Activated CD4-positive, alpha-beta T cell treated with anti-CD3 and anti-CD28 coated beads, Interleukin-2, amount 50 U/mL, for 4 hours (primary cell): ENCODE data around the gene PPP2CA.
"Not testable (repeated sequence)": the region's sequence is repeated elsewhere in the genome, so short reads cannot be mapped to it uniquely, and the experiment has no call there.

Experiments
- DNase-seq, 2 experiments: peaks; one replicate each; pipeline ENCODE4 v3.0.0-alpha.2; 2020

Gene PPP2CA

DNA sequence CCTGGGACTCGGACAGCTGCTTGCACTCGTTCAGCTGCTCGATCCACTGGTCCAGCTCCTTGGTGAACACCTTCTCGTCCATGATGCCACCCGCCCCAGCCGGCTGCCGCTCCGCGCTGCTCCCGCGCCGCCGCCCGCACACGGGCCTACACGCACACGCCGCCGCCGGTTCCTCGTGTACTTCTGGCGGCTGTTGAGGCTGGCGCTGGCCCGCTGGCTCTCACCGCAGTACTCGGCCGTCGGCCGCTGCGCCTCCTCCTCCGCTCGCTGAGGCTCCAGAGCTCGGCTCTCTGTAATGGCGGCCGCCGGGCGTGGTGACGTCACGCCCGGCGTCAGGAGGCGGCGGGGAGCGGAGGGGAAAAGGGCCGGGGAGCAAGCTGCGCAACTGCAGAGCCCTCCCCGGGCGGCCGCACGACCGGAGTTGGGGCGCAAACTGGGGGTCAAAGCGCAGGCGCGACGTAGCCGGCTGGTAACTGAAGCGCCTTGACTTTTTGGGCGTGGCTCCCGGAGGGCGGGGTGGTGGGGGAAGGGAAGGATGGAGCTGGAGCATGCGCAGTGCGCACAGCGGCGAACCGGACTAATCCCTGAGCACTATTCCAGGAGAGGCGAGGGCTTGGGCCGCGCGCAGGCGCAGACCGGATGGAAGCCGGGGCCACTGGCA, at the start of gene PPP2CA:
PPP2CA (minus strand) TSS at position 294 of the 661 bp plus-strand sequence; CDS start at position 82, 212 bp downstream.
- peak; percentile 98 to 99 for DNase-seq

DNA sequence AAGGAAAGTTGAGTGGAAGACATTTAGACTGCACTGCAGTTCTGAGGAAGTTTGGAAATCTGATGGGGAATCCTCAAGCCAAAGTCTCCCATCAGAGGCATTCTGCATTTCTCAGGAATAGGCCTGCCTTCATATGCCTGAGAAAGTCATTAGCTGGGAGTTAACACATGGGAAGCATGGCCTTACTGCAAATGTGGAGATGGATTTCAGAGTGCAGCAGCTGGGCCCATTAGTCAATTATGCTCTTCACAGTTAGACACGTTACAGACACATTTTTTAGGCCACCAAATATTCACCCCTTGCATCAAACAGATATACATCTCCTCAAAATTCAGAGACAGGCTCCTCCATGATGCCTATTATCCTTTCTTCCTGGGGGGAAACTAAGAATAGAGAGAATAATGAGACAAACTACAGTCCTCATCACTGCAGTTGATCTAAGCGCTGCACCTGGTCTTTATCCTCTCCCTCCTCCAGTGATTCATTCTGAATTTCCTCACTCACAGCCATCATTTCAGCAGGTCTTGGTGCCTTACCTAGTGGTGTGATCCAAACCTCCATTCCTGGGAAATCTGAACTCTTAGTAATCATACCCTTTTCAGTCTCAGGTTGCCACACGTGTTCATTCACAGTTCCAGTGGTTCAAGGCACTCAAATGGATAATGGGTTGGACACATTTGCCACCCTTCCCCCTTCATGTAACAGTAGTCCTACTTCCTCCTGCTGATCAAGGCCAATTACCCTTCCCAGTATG, 47.9 kb upstream of the PPP2CA start:
- DNase-seq: no peak

- DNase-seq: no peak
Measured at GRCh38 chr5:134271059-134271458, 45.2 kb upstream of the PPP2CA start.

DNA sequence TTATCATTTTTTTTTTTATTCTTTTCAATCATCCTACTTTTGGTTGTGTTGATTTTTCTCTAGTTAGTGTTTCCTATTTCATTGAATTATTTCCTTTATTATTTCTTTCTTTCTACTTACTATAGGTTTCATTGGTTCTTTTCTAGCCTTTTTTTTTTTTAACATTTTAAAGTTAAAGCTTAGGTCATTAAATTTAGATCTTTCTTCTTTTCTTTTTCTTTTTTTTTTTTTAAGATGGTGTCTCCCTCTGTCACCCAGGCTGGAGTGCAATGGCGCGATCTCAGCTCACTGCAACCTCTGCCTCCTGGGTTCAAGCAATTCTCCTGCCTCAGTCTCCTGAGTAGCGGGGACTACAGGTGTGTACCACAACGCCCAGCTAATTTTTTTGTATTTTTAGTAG, 43.0 kb upstream of the PPP2CA start:
- no peak for DNase-seq

DNA sequence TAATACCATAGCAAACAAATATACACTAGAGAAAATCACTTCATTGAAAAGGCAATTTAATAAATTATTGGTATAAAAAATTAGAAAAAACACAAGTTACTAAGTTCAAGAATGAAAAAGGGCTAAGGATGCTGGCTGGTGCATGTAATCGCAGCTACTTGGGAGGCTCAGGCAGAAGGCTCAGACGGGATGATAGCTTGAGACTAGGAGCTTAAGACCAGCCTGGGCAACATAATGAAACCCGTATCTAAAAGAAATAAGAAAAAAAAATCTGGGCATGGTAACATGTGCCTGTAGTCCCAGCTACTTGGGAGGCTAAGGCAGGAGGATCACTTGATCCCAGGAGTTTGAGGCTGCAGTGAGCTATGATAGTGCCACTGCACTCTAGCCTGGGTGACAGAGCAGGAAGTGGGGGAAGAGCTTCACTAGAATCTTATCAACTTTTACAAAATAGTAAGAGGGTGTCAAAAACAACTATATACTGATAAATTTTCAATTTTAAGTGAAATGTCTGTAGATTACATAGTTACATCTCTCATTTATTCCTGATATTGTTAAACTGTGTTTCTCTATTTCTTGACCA, 42.2 kb upstream of the PPP2CA start:
- DNase-seq: no peak

DNA sequence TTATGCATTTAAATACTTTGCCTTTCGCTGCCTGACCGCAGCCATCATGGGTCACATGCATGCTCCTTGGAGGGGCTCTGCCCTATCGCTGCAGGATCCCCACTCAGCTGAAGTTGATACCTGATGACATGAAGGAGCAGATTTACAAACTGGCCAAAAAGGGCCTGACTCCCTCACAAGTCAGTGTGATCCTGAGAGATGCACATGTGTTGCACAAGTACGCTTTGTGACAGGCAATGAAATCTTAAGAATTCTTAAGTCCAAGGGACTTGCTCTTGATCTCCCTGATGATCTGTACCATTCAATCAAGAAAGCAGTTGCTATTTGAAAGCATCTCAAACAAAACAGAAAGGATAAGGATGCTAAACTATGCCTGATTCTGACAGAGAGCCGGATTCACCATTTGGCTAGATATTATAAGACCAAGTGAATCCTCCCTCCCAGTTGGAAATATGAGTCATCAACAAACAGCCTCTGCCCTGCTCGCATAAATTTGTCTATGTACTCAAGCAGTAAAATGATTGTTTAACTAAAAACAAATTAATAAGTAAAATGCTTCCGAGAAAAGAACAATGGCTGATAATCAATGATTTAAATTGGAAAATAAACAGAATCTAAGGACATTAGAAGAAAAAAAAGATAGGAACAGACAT, 41.6 kb upstream of the PPP2CA start:
- no peak for DNase-seq

- DNase-seq: no peak
Measured at GRCh38 chr5:134263801-134264200, 37.9 kb upstream of the PPP2CA start.

DNA sequence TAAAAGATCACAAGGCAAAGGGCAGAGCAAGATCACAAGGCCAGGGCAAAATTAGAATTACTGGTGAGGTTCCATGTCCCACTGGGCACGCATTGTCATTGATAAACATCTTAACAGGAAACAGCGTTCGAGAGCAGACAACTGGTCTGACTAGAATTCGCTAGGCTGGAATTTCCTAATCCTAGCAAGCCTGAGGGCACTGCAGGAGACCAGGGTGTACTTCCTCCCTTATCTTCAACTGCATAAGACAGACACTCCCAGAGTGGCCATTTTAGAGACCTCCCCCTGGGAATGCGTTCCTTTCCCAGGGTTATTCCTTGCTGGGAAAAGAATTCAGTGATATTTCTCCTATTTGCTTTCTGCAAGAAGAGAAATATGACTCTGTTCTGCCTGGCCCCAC, 36.8 kb upstream of the PPP2CA start:
- not testable (repeated sequence) for DNase-seq

DNA sequence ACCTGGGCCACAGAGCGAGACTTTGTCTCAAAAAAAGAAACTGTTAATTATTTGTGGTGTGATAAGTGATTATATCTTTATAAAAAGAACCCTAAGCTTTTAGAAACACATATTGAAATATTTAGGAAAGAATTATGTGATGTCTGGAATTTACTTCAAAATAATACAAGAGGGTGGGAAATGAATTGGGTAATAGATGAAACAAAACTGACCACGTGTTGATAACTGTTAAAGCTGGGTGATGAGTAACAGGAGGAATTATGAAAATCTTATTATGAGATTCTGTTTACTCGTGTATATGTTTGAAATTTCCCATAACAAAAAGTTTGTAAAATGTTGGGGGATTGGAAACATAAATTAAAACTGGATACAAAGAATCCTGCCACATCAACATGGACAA, 33.0 kb upstream of the PPP2CA start:
- no peak for DNase-seq

- no peak for DNase-seq
Measured at GRCh38 chr5:134257176-134257575, 31.3 kb upstream of the PPP2CA start.

DNA sequence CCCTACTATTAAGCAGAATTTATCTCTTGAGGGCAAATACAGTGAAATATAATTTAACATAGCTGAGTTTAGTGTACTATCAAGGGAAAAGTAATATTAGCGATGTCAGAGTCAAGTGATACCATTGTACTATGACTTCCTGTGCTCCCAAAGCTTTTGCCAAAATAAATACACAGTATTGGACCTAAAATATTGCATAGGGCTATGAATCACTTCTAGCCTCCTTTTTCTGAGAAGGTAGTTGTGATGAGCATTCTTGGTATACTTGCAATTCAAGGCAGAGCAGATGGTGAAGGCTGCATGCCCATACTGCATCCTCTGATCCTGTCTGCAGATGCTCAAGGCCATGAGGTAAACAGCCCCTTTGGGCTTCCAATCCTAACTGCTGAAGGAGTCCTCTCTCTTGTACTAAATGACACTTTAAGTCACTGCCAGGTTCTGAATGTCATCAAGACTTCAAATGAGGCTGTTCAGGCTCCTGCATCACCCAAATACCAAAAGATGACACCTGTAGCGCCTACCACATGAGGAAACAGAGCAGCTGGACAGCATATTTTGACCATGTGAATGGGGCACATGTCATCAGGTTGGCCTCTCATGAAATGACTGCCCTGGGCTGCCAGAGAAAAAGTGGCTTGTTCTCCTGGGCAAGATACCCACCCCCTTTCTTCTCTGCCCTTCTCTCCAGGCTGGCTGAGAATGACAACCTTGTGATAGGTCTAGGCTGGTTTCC, 29.7 kb upstream of the PPP2CA start:
- DNase-seq: no peak

GRCh38 chr5:134253368-134254153, 27.7 kb upstream of the PPP2CA start:
- DNase-seq: not testable (repeated sequence)

DNA sequence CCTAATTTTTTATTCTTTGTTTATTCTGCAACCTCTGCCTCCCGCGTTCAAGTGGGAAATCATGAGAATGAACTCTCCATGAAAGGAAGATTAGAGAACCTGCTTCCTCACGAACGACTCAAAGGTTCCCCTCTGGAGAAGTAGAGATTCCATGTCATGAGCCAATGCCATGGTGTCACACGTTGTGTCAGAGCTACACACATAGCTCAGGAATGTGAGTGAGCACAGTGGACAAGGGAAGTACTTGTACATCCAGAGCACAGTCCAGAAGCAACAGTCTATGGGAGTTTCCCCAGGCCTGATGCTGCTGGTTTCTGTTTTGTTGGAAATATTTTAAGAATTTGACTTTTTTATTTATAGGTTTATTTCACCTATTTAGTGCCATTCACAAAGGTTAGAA, 26.8 kb upstream of the PPP2CA start:
- DNase-seq: no peak

DNA sequence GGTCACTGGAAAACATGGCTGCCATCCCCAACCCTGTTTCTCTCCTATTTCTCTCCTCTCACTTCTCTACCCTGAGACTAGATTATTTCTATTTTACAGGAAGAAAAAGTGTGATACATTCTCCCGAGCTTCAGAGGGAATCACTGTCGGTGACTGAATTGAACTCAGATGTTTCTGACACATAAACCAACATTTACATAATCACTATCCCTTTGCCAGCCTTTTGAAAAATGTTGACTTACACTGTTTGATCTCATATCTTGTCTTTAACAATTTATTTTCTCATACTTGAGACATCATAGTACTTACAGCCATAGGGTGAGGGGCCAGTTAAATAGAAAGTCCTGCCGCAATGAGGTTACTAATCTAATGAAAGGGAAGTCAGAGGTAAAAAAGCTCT, 25.1 kb upstream of the PPP2CA start:
- DNase-seq: no peak

DNA sequence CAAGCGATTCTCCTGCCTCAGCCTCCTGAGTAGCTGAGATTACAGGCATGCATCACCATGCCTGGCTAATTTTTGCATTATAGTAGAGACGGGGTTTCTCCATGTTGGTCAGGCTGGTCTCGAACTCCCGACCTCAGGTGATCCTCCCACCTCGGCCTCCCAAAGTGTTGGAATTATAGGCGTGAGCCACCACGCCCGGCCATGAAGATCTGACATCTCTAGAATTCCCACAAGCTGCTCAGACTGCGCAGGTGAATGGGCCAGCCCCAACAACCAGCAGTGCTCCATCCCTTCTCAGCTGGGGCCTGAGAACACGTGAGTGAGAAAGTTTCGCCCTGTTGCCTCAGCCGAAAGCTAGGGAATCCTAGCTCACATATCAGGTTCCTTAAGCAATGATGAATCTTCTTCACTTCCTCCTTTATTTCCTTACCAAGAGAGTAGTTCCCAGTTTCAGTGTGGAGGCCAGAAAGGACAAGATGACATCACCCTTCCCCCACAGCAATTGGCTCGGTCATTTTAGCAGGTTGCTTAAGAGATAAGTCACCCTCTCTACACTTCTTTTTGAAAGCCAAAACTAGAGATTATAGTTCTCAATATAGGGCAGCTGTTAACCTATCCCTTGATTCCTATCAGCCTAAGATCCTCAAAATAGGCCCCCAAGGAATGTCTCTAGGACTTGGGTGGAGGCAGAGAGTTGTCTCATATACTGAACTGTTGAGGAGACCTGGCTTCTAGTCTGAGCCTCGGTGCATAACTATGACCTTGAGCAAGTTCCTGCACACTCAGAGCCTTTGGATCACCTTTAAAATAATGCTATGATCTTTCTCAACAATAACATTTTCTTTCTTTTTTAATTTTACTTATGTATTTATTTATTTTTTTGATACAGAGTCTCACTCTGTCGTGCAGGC, 23.9 kb upstream of the PPP2CA start:
- no peak for DNase-seq

GRCh38 chr5:134248256-134248655, 22.4 kb upstream of the PPP2CA start:
- DNase-seq: no peak

GRCh38 chr5:134247428-134248224, 21.8 kb upstream of the PPP2CA start:
- no peak for DNase-seq

GRCh38 chr5:134246771-134247427, 21.0 kb upstream of the PPP2CA start:
- no peak for DNase-seq

DNA sequence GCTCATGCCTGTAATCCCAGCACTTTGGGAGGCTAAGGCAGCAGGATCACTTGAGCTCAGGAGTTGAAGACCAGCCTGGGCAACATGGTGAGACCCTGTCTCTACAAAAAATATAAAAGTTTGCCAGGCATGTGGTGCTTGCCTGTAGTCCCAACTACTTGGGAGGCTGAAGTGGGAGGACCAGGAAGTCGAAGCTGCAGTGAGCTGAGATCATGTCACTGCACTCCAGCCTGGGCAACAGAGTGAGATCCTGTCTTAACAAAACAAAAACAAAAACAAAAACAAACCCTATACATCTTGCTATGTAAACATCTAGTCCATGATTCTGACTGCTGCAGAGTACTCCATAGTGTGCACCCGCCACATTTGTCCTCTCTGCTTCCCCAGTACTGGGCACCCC, 19.8 kb upstream of the PPP2CA start:
- no peak for DNase-seq
